Mesodermal cell (in vitro differentiated cells): ENCODE measurements around the gene VRK3.
"Not testable (repeated sequence)": the region's sequence is repeated elsewhere in the genome, so short reads cannot be mapped to it uniquely, and the experiment has no call there.

Experiments
- H3K27ac ChIP-seq: 2 replicates; pipeline ENCODE4 v1.7.0; 2013; ENCODE audit warnings: mild to moderate bottlenecking, low read depth, low read length, moderate library complexity; ENCODE audit not compliant: severe bottlenecking
- H3K36me3 ChIP-seq: 2 replicates; pipeline ENCODE4 v1.7.1; 2013; ENCODE audit warnings: mild to moderate bottlenecking, low read length, moderate library complexity; ENCODE audit not compliant: control insufficient read depth, insufficient read depth
- H3K4me1 ChIP-seq: one replicate; pipeline ENCODE4 v1.7.1; 2013; ENCODE audit warnings: mild to moderate bottlenecking, low read length; ENCODE audit not compliant: insufficient read depth, control insufficient read depth, poor library complexity, severe bottlenecking
- H3K4me3 ChIP-seq: 2 replicates; pipeline ENCODE4 v1.7.0; 2013; ENCODE audit warnings: low read length, control low read depth, mild to moderate bottlenecking; ENCODE audit not compliant: insufficient read depth, poor library complexity, severe bottlenecking; ENCODE audit errors: extremely low read depth
- H3K9me3 ChIP-seq: 2 replicates; pipeline ENCODE4 v1.7.1; 2013; ENCODE audit warnings: mild to moderate bottlenecking, low read length, moderate library complexity; ENCODE audit not compliant: control insufficient read depth
- WGBS, 2 experiments: methylation state at CpG; one replicate each; pipeline ENCODE4 v1.1.5; 2013; ENCODE audit warnings: missing lambda C conversion rate in 2 of 2; ENCODE audit not compliant: insufficient coverage in 2 of 2; 5-methylcytosine and 5-hydroxymethylcytosine counted together

Gene VRK3

GRCh38 chr19:49975051-49975450, 50.1 kb downstream of the VRK3 start:
- Histone ChIP-seq H3K4me1 (no peaks in the 10 kb centered on the region), H3K36me3 (peaks cover 7% of the 10 kb centered on the region), H3K9me3 (no peaks in the 10 kb centered on the region), H3K27ac (no peak overlapping the region), H3K4me3 (no peak overlapping the region)
- WGBS, 2 experiments, result 97% methylated on average over 3 to 4 of the region's 7 CpGs

GRCh38 chr19:49973987-49974386, 51.2 kb downstream of the VRK3 start:
- no peak overlapping the region for H3K27ac ChIP-seq
- 91 to 93% methylated on average over 11 to 18 of the region's 18 CpGs for WGBS, 2 experiments
- H3K36me3 ChIP-seq, result peaks cover 5% of the 10 kb centered on the region
- no peak overlapping the region for H3K4me3 ChIP-seq
- no peaks in the 10 kb centered on the region for H3K4me1 ChIP-seq
- H3K9me3 ChIP-seq, result no peaks in the 10 kb centered on the region

GRCh38 chr19:49972841-49973240, 52.3 kb downstream of the VRK3 start:
- Histone ChIP-seq H3K9me3 (no peaks in the 10 kb centered on the region), H3K4me1 (no peaks in the 10 kb centered on the region), H3K27ac (no peak overlapping the region), H3K36me3 (peaks cover 4% of the 10 kb centered on the region), H3K4me3 (no peak overlapping the region)
- WGBS, 2 experiments, result 80 to 94% methylated on average over 6 of the region's 6 CpGs

GRCh38 chr19:49971991-49972411, 53.2 kb downstream of the VRK3 start:
- no peak overlapping the region for H3K27ac ChIP-seq
- H3K9me3 ChIP-seq, result no peaks in the 10 kb centered on the region
- 83 to 90% methylated on average over 10 to 11 of the region's 12 CpGs for WGBS, 2 experiments
- peaks cover 4% of the 10 kb centered on the region for H3K36me3 ChIP-seq
- H3K4me3 ChIP-seq, result no peak overlapping the region
- no peaks in the 10 kb centered on the region for H3K4me1 ChIP-seq

GRCh38 chr19:49969355-49969754, 55.8 kb downstream of the VRK3 start:
- no CpG with 5 or more reads among the region's 9 CpGs for WGBS, 2 experiments

GRCh38 chr19:49968279-49968922, 56.8 kb downstream of the VRK3 start:
- Histone ChIP-seq H3K9me3 (no peaks in the 10 kb centered on the region), H3K4me1 (no peaks in the 10 kb centered on the region), H3K36me3 (no peaks in the 10 kb centered on the region), H3K27ac (no peak overlapping the region), H3K4me3 (no peak overlapping the region)
- 79 to 90% methylated on average over 2 to 5 of the region's 5 CpGs for WGBS, 2 experiments

More at GRCh38 chr19:49969355-49969754, 55.8 kb downstream of the VRK3 start:
- not testable (repeated sequence) for H3K27ac ChIP-seq, H3K4me3 ChIP-seq, H3K4me1 ChIP-seq, H3K36me3 ChIP-seq, H3K9me3 ChIP-seq

- H3K27ac ChIP-seq, H3K4me3 ChIP-seq, H3K9me3 ChIP-seq, H3K4me1 ChIP-seq, H3K36me3 ChIP-seq: not testable (repeated sequence)
- no CpG with 5 or more reads among the region's 10 CpGs for WGBS, 2 experiments
Measured at GRCh38 chr19:49960980-49961379, 64.2 kb downstream of the VRK3 start, which contains the start of gene SIGLEC11. Gene SIGLEC11 (minus strand): TSS chr19:49961172. CDS start chr19:49961081, 91 bp downstream.

- not testable (repeated sequence) for H3K27ac ChIP-seq, H3K4me1 ChIP-seq, H3K9me3 ChIP-seq, H3K36me3 ChIP-seq, H3K4me3 ChIP-seq
- no CpG with 5 or more reads among the region's 12 CpGs for WGBS, 2 experiments
Measured at GRCh38 chr19:49959892-49960291, 65.3 kb downstream of the VRK3 start.

- 79 to 89% methylated on average over 10 to 13 of the region's 13 CpGs for WGBS, 2 experiments
- H3K4me1 ChIP-seq, result not testable (repeated sequence)
Measured at GRCh38 chr19:49958596-49958995, 66.6 kb downstream of the VRK3 start.

GRCh38 chr19:49958144-49958543, 67.0 kb downstream of the VRK3 start:
- H3K4me3 ChIP-seq, H3K9me3 ChIP-seq, H3K27ac ChIP-seq, H3K4me1 ChIP-seq, H3K36me3 ChIP-seq: not testable (repeated sequence)
- 78 to 83% methylated on average over 4 to 6 of the region's 9 CpGs for WGBS, 2 experiments

More at GRCh38 chr19:49958596-49958995, 66.6 kb downstream of the VRK3 start:
- not testable (repeated sequence) for H3K36me3 ChIP-seq, H3K9me3 ChIP-seq, H3K4me3 ChIP-seq, H3K27ac ChIP-seq

GRCh38 chr19:49957262-49957915, 67.8 kb downstream of the VRK3 start:
- Histone ChIP-seq H3K36me3 (no peaks in the 10 kb centered on the region), H3K4me1 (no peaks in the 10 kb centered on the region), H3K4me3 (no peak overlapping the region), H3K27ac (no peak overlapping the region), H3K9me3 (peaks cover 4% of the 10 kb centered on the region)
- 83 to 85% methylated on average over 10 of the region's 10 CpGs for WGBS, 2 experiments
